AG20443 (cell line): ENCODE data around the gene SLC22A12.
A peak's percentile ranks its signal among the peaks of the same experiment; 100 is the strongest.

Source experiments
- DNase-seq: peaks from one replicate; pipeline ENCODE4 v3.0.0; 2012; ENCODE audit warnings: low spot score, mixed read lengths

SLC22A12 gene

DNA sequence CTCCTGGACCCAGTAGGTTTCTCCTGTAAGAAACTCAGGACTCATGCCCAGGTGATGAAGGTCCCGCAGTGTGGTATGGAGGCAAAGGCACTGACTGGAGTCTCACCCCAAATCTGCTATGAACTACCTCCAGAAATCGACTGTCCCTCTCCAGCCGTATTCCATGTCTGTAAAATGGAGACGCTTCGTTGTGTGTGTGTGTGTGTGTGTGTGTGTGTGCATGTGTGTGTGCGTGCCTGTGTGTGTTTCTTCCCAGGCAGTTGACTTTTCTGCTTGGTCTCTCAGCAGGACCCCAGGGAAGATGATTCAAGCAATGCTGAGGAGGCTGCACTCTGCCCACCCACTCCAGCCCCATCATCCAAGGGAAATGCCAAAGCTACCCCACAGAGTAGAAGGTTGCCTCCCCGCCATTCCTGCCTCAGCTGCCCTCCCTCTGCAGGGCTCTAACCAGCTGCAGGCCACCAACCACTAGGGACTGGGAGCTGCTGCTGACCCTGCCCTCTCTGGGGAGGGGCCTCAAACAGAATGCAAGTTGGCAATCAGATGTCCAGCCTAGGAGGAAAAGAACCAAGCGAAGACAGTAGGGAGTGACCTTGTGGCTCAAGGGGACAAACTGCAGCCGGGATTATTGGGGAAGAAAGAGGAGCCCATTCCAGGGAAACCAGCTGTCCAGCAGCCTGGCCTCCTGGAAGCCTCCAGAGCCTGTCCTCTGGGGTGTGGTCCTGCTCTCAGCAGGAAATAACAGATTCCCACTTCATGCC lies 56.2 kb downstream of the SLC22A12 start:
- no peak for DNase-seq

DNA sequence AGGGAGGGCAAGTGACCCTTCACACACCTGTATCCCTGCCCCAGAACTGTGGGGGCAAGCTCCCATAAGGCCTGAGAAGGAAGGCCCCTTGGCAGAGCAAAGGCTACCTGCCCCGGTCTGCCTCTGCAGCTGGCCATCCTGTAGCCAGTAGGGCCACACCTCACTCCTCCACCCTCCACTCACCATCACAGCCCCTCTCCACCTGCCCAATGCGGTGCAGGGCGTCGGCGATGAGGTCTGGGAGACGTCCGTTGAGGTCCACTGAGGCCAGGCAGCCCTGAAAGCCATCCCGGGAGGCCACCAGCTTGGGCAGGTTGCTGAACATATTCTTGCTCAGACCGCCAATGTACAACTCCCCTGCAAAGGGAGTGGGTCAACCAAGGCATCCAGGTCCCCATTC lies 57.5 kb downstream of the SLC22A12 start:
- DNase-seq, result no peak

DNA sequence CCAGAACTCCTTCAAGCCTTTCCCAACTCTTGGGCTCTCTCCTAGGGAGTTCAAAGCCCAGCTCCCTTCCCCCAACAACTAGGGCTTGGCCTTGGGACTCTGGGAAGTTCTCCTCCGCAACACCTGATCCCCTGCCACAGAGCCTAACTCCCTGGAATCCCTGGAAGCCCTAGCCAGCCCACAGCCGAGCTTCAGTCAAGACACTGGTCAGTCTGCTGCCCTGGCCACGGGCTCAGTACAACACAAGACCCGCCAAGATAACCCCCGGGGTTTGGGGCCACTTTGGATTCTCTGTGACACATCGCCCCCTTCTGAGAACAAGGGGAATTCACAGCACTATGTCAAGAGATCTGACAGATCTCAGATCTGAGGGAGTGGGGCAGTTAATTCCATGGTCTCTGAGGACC lies 58.3 kb downstream of the SLC22A12 start:
- no peak for DNase-seq

DNA sequence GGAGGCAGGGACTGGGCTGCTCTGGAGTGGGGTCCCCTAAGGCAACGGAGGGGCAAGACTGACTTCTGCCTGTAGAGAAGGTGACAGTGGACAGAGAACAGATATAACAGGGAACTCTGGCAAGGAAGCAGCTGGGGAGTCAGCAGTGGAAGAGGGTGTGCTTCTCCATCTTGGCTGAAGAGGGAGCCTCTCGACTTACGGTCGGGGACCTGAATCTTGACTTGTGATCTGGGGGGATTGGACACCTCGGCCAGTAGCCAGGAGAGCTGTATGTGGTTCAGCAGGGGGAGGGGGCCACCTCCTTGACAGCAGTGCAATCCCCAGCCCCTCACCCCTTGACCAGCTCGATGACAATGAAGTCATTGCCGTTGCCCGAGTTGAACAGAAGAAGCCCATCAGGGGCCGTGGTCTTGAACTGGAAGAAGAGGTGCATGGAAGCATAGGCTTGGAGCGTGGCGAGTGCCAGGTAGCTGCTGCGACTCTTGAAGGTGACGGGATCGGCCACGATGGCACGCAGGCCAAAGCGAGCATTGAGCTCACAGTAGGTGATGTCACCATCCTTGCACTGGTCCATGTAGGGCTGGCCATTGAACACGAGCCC lies 60.0 kb downstream of the SLC22A12 start:
- DNase-seq, result peak; percentile 69
